Adrenal gland (tissue), 5 donors: ENCODE data around the gene TTYH3.

Experiments
- CTCF ChIP-seq, 6 experiments: fragments of 450-650 bp in 4 of 6; fragments of 200-600 bp in 2 of 6; sonication (generic) in 1 of 6; IDR thresholded peaks; 1 replicate in 5 of 6; 2 replicates in 1 of 6; pipeline versions ENCODE4 v1.5.1 to v1.8.0; 2016 to 2021; ENCODE audit warnings: antibody characterized with exemption in 6 of 6, mild to moderate bottlenecking in 2 of 6, moderate library complexity in 1 of 6
- POLR2A ChIP-seq, 2 donors: fragments of 450-650 bp; IDR thresholded peaks; one replicate each; pipeline ENCODE4 v1.6.1; 2017; ENCODE audit warnings: antibody characterized with exemption in 2 of 2, mild to moderate bottlenecking in 2 of 2, moderate library complexity in 1 of 2
- donor health status: DM: no; HTN: no; CAD: no.

GRCh38 chr7:2589341-2589740 is 42.4 kb upstream of the TTYH3 start:
- TF ChIP-seq CTCF (IDR thresholded peaks at IDR 0.05) (no peak), POLR2A (IDR thresholded peaks at IDR 0.05) (no peak)
